ENCODE data around the gene TP63.

TP63 gene

DNA sequence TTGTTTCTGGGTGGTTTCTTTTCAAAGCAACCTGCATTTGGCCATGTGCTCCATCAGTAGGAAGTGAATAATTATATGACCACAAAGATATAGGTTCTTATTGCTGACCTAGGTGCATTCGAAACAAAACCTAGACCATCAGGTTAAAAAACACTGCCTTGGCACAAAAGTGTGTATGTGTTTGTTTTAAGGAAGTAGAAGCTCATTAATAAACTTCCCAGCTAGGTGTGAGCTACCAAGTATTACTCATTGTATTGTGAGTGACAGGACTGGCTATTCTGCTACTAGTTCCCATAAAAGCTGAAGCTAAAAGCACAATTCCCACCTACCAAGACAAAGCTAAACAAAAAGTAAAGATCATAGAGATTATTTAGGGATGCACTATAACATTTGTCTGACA is 168.2 kb downstream of the TP63 start:
- no peak overlapping the region for H3K4me3 ChIP-seq (ENCODE audit: low read depth, low read length)
- TF ChIP-seq, protein P1, sequence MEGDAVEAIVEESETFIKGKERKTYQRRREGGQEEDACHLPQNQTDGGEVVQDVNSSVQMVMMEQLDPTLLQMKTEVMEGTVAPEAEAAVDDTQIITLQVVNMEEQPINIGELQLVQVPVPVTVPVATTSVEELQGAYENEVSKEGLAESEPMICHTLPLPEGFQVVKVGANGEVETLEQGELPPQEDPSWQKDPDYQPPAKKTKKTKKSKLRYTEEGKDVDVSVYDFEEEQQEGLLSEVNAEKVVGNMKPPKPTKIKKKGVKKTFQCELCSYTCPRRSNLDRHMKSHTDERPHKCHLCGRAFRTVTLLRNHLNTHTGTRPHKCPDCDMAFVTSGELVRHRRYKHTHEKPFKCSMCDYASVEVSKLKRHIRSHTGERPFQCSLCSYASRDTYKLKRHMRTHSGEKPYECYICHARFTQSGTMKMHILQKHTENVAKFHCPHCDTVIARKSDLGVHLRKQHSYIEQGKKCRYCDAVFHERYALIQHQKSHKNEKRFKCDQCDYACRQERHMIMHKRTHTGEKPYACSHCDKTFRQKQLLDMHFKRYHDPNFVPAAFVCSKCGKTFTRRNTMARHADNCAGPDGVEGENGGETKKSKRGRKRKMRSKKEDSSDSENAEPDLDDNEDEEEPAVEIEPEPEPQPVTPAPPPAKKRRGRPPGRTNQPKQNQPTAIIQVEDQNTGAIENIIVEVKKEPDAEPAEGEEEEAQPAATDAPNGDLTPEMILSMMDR (IDR thresholded peaks at IDR 0.05; ENCODE audit: low read depth, low read length, missing control alignments) = no peak
- DNase-seq (ENCODE audit: low read depth) = no peak

DNA sequence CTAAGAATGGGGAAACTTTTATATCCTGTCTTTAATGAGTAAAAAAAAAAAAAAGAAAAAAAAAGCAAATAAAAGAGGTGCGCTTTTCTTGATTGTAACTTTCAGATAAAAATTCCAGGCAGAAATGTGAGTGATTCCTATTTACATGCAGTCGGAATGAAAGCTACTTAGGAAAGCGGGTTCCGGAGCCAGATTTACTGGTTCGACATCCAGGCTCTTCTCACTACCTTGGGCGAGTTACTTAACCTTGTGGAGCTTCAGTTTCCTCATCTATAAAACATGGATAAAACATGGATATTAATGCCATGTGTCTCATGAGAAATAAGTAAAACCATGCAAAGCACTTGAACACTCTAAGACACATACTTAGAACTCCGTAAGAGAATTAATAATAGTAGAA is 169.2 kb downstream of the TP63 start:
- DNase-seq (ENCODE audit: low read depth) = no peak
- H3K4me3 ChIP-seq (ENCODE audit: low read depth, low read length) = no peak overlapping the region
- TF ChIP-seq, protein P1 (IDR thresholded peaks at IDR 0.05; ENCODE audit: low read depth, low read length, missing control alignments) = no peak

DNA sequence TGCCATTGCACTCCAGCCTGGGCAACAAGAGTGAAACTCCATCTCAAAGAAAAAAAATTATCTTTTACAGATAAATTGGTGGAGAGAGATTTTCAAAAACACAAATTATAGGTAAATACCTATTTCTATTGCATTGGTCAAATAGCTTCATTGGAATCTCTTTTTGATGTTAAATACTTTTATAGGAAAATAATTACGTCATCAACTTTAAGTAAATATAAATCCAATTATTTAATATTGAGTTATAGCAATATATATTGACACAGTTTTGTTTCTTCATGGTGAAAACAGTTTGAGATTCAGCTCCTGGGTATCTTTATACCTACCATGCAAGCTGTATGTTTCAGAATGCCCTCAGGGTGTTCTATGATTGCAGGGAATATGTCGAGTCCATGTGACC is 172.1 kb downstream of the TP63 start:
- no peak overlapping the region for H3K4me3 ChIP-seq (ENCODE audit: low read depth, low read length)
- TF ChIP-seq, protein P1 (IDR thresholded peaks at IDR 0.05; ENCODE audit: low read depth, low read length, missing control alignments) = no peak
- DNase-seq (ENCODE audit: low read depth) = no peak

DNA sequence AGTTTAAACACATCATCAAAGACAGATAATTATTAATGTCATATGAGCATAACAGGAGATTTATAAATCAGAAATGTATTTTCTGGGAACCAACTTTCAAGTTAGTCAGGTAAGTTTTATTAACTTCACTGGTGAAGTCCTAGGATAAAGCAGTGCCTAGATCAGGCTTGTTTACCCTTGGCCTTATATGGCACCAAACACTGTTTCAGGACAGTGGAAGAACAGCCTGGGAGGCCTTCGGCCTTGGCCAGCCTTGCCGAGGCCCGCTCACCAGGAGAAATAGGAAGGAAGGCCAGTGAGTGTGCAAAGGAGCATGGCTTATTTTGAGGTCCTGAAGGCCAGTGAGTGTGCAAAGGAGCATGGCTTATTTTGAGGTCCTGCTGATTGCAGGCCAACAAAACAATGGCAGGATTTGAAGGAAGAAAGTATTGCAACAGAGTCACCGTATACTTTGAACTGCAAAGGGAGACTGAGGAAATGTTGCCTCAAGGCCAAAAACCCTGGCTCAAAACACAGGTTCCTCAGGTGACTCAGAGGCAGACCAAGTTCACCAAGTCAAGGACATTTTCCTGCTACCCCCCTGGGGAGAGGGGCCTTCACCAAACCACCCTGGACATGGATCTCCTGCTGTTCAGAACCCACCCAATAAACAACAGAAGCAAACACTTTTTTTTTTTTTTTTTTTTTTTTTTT is 174.3 kb downstream of the TP63 start:
- no peak overlapping the region for H3K4me3 ChIP-seq (ENCODE audit: low read depth, low read length)
- TF ChIP-seq, protein P1 (IDR thresholded peaks at IDR 0.05; ENCODE audit: low read depth, low read length, missing control alignments) = no peak
- DNase-seq (ENCODE audit: low read depth) = no peak

DNA sequence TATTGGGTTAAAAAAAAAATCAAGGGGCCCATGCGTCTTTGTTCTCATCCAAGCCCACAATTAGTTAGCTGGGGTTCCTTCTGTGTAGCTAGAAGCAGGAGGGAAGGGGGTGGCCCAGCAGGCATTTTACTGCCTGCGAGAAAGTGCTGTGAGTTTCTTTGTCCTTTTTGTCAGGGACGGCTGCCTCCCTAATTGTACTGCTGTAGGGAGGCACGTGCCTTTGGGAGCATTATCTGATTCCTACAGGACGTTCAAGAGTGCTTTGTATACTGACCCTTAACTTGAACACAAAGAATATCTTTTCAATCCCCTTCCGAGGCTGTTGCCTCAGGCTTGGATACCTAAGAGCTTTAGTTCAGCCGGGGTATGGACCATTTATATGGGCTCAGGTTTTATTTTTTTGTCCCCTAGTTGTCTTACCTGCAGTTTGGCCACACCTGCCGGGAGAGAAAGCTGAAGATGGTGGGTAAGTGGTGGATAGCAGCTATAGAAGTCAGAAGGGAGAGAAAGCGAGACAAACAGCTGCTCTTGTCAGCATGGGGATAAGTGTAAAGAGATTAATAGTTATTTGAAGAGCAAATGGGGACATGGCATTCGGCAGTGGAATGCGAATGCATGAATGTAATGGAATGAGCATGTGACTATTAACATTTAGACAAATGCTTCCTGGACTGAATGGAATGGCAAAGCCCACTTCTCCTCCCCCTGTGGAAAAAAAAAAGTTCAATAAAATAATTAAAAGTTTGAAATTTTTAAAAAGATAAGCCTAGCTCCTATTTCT is 175.2 kb downstream of the TP63 start:
- DNase-seq (ENCODE audit: low read depth) = no peak
- TF ChIP-seq, protein P1 (IDR thresholded peaks at IDR 0.05; ENCODE audit: low read depth, low read length, missing control alignments) = no peak
- H3K4me3 ChIP-seq (ENCODE audit: low read depth, low read length) = no peak overlapping the region

DNA sequence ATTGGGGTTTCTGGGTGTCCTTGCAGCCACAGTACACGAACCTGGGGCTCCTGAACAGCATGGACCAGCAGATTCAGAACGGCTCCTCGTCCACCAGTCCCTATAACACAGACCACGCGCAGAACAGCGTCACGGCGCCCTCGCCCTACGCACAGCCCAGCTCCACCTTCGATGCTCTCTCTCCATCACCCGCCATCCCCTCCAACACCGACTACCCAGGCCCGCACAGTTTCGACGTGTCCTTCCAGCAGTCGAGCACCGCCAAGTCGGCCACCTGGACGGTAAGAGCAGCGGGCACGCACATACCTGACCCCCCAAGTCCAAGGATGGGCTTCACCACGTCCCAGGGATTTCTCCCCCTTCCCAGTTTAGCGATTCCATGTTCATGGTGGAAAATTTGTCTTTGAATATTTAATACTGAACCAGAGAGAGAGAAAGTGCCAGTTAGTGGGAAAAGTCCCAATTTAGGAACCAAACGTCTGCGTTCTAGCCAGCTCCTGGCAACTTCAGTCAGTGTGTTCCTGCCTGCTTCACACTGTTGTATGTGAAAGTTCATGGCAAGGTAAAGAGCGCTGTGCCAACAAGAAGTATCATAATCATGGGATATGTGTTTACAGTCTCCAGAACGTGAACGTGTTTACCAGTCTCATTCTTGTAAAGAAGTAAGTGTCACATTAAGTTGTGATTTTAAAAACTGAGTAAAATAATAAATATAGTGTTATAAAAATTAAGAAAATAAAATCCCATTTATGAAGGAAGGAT is 177.2 kb downstream of the TP63 start:
- no peak overlapping the region for H3K4me3 ChIP-seq (ENCODE audit: low read depth, low read length)
- TF ChIP-seq, protein P1 (IDR thresholded peaks at IDR 0.05; ENCODE audit: low read depth, low read length, missing control alignments) = no peak
- no peak for DNase-seq (ENCODE audit: low read depth)

Data from GM12864 (cell line).